ENCODE measurements around the gene KIF11. TPM values are rescaled to one million over a fixed set of nuclear protein-coding genes. Genes with fewer than 3 reads are reported as not detected.
A peak's percentile ranks its signal among the peaks of the same experiment; 100 is the strongest.

Gene KIF11
- total RNA-seq, 1 donor from 2014 or later, result 7.1 TPM

- no peak for TF ChIP-seq CTCF (IDR thresholded peaks at IDR 0.05)
- Mint-ChIP-seq H3K9me3 (ENCODE audit: low read depth) (no peaks in the 10 kb centered on the region), H3K36me3 (ENCODE audit: low read depth) (peaks cover 3% of the 10 kb centered on the region), H3K27ac (ENCODE audit: unreplicated experiment) (no peak overlapping the region), H3K27me3 (ENCODE audit: low read depth) (peaks cover 16% of the 10 kb centered on the region), H3K4me3 (ENCODE audit: unreplicated experiment) (no peak overlapping the region), H3K4me1 (ENCODE audit: low read depth) (peaks cover 18% of the 10 kb centered on the region)
- DNase-seq (ENCODE audit: low spot score), result no peak
Measured at GRCh38 chr10:92692697-92693533, 100.0 kb downstream of the KIF11 start.

- no peak for TF ChIP-seq CTCF (IDR thresholded peaks at IDR 0.05)
- peaks cover 18% of the 10 kb centered on the region for H3K4me1 Mint-ChIP-seq (ENCODE audit: low read depth)
- no peaks in the 10 kb centered on the region for H3K9me3 Mint-ChIP-seq (ENCODE audit: low read depth)
- H3K4me3 Mint-ChIP-seq (ENCODE audit: unreplicated experiment), result no peak overlapping the region
- DNase-seq (ENCODE audit: low spot score), result no peak
- peaks cover 3% of the 10 kb centered on the region for H3K36me3 Mint-ChIP-seq (ENCODE audit: low read depth)
- peaks cover 16% of the 10 kb centered on the region for H3K27me3 Mint-ChIP-seq (ENCODE audit: low read depth)
- H3K27ac Mint-ChIP-seq (ENCODE audit: unreplicated experiment), result no peak overlapping the region
Measured at GRCh38 chr10:92693534-92693893, 100.6 kb downstream of the KIF11 start.

GRCh38 chr10:92695679-92696605 lies 103.0 kb downstream of the KIF11 start:
- Mint-ChIP-seq H3K4me3 (ENCODE audit: unreplicated experiment) (peak overlapping the region; percentile 60), H3K4me1 (ENCODE audit: low read depth) (peaks cover 27% of the 10 kb centered on the region), H3K9me3 (ENCODE audit: low read depth) (no peaks in the 10 kb centered on the region), H3K27me3 (ENCODE audit: low read depth) (peaks cover 16% of the 10 kb centered on the region), H3K27ac (ENCODE audit: unreplicated experiment) (peak overlapping the region; percentile 77), H3K36me3 (ENCODE audit: low read depth) (peaks cover 3% of the 10 kb centered on the region)
- DNase-seq (ENCODE audit: low spot score), result no peak
- no peak for TF ChIP-seq CTCF (IDR thresholded peaks at IDR 0.05)

- Mint-ChIP-seq H3K4me3 (ENCODE audit: unreplicated experiment) (peak overlapping the region; percentile 52), H3K36me3 (ENCODE audit: low read depth) (peaks cover 3% of the 10 kb centered on the region), H3K27ac (ENCODE audit: unreplicated experiment) (no peak overlapping the region), H3K27me3 (ENCODE audit: low read depth) (peaks cover 15% of the 10 kb centered on the region), H3K9me3 (ENCODE audit: low read depth) (no peaks in the 10 kb centered on the region), H3K4me1 (ENCODE audit: low read depth) (peaks cover 27% of the 10 kb centered on the region)
- TF ChIP-seq CTCF (IDR thresholded peaks at IDR 0.05), result no peak
- no peak for DNase-seq (ENCODE audit: low spot score)
Measured at GRCh38 chr10:92696606-92697383, 103.9 kb downstream of the KIF11 start.

Data from chondrocyte (in vitro differentiated cells).